Central memory CD8-positive, alpha-beta T cell (primary cell): Measurements from ENCODE around the gene SERINC5.
A peak's percentile ranks its signal among the peaks of the same experiment; 100 is the strongest.

Experiments
- ATAC-seq: fragments of 150-1000 bp; cut with Tn5 transposase; replicated peaks from 2 replicates; pipeline ENCODE4 v1.10.0; 2022; ENCODE audit warnings: mild to moderate bottlenecking, moderate FRiP score, moderate number of reproducible peaks; ENCODE audit not compliant: poor library complexity, severe bottlenecking; ENCODE audit errors: extremely low read depth
- DNase-seq, 2 donors: peaks; one replicate each; pipeline ENCODE4 v3.0.0; 2021; ENCODE audit warnings: low spot score in 2 of 2
- H3K27ac Mint-ChIP-seq: one replicate; pipeline ENCODE4 v1.8.0; 2022; ENCODE audit warnings: low read depth, mild to moderate bottlenecking, moderate library complexity, mixed read lengths
- H3K27me3 Mint-ChIP-seq: one replicate; pipeline ENCODE4 v1.8.0; 2022; ENCODE audit warnings: mixed read lengths
- H3K36me3 Mint-ChIP-seq: one replicate; pipeline ENCODE4 v1.8.0; 2022; ENCODE audit warnings: mild to moderate bottlenecking, moderate library complexity, mixed read lengths; ENCODE audit not compliant: insufficient read depth
- H3K4me1 Mint-ChIP-seq: one replicate; pipeline ENCODE4 v1.8.0; 2022; ENCODE audit warnings: mixed read lengths
- H3K4me3 Mint-ChIP-seq: one replicate; pipeline ENCODE4 v1.8.0; 2022; ENCODE audit warnings: mild to moderate bottlenecking, moderate library complexity, mixed read lengths
- H3K9me3 Mint-ChIP-seq: one replicate; pipeline ENCODE4 v1.8.0; 2022; ENCODE audit warnings: mixed read lengths

SERINC5 gene

DNA sequence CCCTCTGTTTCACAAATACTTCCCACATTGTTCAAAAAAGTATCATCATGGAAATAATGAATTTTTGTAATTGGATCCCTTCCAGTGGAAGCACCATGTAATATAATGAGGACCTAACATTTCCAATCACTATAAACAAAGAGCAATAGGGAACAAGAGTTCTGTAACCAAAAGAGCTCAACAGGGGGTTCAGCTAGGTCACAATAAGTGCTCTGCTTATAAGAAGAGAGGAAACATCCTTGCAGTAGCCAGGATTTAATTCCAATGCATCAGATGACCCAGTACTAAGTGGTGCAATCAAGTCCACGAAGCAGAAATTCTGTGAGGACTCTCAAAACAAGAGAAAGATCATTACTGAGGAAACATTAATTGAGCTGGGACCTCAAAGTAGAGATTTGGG is 5.9 kb downstream of the SERINC5 start:
- Mint-ChIP-seq H3K36me3 (peaks cover 10% of the 10 kb centered on the region), H3K27me3 (no peaks in the 10 kb centered on the region), H3K4me3 (no peak overlapping the region), H3K27ac (no peak overlapping the region), H3K4me1 (peaks cover 71% of the 10 kb centered on the region), H3K9me3 (no peaks in the 10 kb centered on the region)
- DNase-seq (no peak), ATAC-seq (no peak)

DNA sequence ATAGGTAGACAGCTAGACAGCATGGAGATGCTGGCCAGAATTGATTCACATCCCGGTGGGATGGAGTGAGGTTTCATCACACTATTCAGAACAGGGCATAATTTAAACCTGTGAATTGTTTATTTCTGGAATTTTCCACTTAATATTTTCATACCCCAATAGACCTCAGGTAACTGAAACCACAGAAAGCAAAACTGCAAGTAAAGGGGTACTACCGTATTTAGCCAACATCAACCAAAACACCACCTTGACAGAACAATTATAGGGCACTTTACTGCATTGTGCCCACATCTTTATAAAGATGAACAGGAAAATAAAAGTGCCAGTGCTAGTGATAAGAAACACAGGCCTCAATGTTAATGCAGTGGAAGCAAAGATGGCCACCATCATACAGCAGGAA is 7.5 kb downstream of the SERINC5 start:
- H3K4me3 Mint-ChIP-seq: no peak overlapping the region
- ATAC-seq: no peak
- peaks cover under 1% of the 10 kb centered on the region for H3K9me3 Mint-ChIP-seq
- peaks cover 59% of the 10 kb centered on the region for H3K4me1 Mint-ChIP-seq
- no peak for DNase-seq
- H3K27me3 Mint-ChIP-seq: no peaks in the 10 kb centered on the region
- peaks cover 6% of the 10 kb centered on the region for H3K36me3 Mint-ChIP-seq
- no peak overlapping the region for H3K27ac Mint-ChIP-seq

DNA sequence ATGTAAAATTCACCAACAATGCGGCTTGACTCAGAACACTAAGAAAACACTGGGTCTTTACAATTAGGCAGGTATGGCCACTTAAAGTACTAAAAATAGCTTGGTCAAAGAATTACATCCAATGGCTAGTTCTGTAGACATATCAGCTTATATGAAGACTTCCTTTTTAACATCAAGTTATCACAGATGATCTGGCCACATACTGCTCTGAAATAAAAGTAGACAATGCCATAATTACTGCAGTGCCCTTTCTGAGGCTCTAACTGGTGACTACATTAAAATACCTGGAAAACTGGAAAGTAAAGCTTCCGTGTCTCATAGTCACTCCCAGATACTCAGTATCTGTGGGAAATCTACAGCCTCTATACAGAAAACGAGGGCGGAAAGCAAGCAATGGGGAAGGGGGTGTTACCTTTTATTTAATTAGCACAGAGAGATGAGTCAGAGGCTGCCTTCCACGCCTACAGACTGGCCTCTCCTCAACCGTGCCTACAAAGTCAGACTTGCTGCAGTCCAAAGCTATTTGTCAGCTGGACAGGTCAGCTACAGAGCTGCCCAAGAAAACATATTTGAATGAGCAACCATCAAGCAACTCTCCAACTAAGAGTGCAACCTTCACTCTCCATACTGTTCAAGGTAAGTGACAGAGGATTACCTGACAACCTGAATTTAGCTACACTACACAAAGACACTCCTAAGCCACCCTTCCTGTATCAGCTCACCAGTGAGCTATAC is 8.7 kb downstream of the SERINC5 start:
- H3K36me3 Mint-ChIP-seq: peaks cover 4% of the 10 kb centered on the region
- ATAC-seq: peak; percentile 82
- no peak for DNase-seq
- H3K27ac Mint-ChIP-seq: no peak overlapping the region
- H3K9me3 Mint-ChIP-seq: peaks cover 5% of the 10 kb centered on the region
- H3K27me3 Mint-ChIP-seq: no peaks in the 10 kb centered on the region
- peak overlapping the region; percentile 48 for H3K4me3 Mint-ChIP-seq
- H3K4me1 Mint-ChIP-seq: peaks cover 48% of the 10 kb centered on the region

DNA sequence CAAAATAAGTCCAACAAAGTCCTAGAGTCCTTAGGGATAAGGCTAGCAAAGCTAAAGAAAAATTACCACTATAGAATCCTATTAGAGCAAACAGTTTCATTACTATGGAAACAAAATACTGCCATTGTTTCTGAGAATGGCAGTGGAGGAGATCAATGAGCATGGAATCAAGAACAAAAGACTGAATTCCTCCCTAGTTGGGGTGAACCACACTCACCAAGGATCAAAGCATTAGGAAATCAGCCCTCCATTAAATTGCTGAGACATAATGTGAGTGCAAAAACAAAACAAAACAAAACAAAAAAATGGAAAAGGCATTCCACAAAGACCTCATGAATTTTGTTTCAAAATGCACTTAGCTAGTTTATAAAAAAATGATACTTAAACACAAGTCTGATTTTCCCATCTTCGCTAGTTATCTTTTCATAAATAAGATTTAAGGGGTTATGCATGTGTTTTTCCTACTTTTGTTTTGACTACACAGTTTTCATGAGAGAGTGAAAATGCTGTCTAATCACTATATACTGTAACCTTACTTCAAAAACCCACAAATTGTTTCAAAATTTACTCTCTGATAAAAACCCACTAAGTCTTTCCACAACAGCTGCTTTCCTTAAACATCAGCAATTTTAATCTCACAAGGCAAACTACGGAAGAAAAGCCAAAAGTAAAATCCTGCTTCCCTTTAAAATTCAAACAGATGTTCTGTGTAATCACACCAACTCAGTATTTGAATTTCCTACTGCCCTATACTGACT is 9.7 kb downstream of the SERINC5 start:
- DNase-seq (no peak), ATAC-seq (no peak)
- no peak overlapping the region for H3K4me3 Mint-ChIP-seq
- peak overlapping the region; percentile 42 for H3K27ac Mint-ChIP-seq
- H3K9me3 Mint-ChIP-seq: peaks cover 10% of the 10 kb centered on the region
- H3K36me3 Mint-ChIP-seq: peaks cover 8% of the 10 kb centered on the region
- no peaks in the 10 kb centered on the region for H3K27me3 Mint-ChIP-seq
- H3K4me1 Mint-ChIP-seq: peaks cover 45% of the 10 kb centered on the region

DNA sequence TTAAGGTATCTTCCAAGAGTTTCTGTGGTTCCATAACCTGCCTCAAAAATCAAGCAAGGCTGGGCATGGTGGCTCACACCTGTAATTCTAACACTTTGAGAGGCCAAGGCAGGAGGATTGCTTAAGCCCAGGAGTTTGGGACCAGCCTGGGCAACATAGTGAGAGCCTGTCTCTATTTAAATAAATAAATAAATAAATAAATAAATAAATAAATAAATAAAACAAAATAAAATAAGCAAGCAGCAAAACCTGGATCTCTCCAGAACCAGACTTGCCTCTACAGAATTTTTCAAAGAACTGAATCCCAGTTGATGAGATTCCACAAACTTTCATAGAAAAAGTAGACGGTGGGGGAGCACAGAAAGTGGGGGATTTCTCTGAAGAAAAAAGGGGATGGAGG is 12.3 kb downstream of the SERINC5 start:
- peaks cover 37% of the 10 kb centered on the region for H3K4me1 Mint-ChIP-seq

DNA sequence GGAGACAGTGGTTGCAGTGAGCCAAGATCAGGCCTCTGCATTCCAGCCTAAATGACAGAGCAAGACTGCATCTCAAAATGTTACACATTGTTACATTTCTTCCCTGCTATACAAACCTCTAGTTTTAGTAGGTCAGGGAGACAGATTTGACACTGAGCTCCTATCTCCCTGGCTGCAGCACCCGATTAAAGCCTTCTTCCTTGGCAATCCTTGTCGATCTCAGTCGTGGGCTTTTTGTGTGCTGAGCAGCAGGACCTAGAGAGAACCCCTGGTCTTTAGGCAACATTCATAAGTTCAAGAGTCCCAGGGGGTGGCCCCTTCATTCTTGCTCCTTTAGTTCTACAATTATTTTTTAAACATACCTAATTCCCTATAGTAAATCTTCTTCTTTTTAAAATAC is 13.0 kb downstream of the SERINC5 start:
- Mint-ChIP-seq H3K27me3 (no peaks in the 10 kb centered on the region), H3K9me3 (peaks cover 10% of the 10 kb centered on the region), H3K36me3 (peaks cover 5% of the 10 kb centered on the region), H3K27ac (no peak overlapping the region), H3K4me3 (no peak overlapping the region), H3K4me1 (peaks cover 29% of the 10 kb centered on the region)
- ATAC-seq (no peak), DNase-seq (no peak)

More for the DNA sequence above, 12.3 kb downstream of the SERINC5 start:
- ATAC-seq (no peak), DNase-seq (no peak)
- H3K4me3 Mint-ChIP-seq: no peak overlapping the region
- no peaks in the 10 kb centered on the region for H3K27me3 Mint-ChIP-seq
- H3K27ac Mint-ChIP-seq: no peak overlapping the region
- H3K36me3 Mint-ChIP-seq: peaks cover 8% of the 10 kb centered on the region
- H3K9me3 Mint-ChIP-seq: peaks cover 10% of the 10 kb centered on the region

DNA sequence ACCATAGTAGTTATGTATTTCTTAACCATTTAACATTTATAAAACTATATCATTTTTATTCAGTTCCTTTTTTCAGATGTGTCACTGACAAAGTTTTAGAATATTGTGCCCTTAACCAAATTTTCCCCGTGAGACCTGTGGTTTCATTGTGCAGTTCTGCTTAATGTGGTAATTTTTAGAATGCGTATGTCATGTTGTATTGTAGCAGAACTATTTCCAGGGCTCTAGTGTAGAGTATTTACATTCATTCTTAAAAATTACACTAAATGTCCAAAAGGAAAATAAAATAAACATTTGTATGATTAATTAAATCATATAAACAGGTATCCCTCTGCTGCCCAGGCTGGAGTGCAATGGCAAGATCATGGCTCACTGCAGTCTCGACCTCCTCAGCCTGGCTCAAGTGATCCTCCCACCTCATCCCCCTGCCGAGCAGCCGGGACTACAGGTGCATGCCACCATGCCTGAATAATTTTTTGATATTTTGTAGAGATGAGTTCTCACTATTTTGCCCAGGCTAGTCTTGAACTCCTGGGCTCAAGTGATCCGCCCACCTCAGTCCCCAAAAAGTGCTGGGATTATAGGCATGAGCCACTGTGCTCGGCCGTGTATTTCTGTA is 15.4 kb downstream of the SERINC5 start:
- Mint-ChIP-seq H3K4me1 (peaks cover 19% of the 10 kb centered on the region), H3K27ac (no peak overlapping the region), H3K27me3 (no peaks in the 10 kb centered on the region), H3K9me3 (peaks cover 10% of the 10 kb centered on the region), H3K4me3 (no peak overlapping the region), H3K36me3 (peaks cover 6% of the 10 kb centered on the region)
- ATAC-seq (no peak), DNase-seq (no peak)

DNA sequence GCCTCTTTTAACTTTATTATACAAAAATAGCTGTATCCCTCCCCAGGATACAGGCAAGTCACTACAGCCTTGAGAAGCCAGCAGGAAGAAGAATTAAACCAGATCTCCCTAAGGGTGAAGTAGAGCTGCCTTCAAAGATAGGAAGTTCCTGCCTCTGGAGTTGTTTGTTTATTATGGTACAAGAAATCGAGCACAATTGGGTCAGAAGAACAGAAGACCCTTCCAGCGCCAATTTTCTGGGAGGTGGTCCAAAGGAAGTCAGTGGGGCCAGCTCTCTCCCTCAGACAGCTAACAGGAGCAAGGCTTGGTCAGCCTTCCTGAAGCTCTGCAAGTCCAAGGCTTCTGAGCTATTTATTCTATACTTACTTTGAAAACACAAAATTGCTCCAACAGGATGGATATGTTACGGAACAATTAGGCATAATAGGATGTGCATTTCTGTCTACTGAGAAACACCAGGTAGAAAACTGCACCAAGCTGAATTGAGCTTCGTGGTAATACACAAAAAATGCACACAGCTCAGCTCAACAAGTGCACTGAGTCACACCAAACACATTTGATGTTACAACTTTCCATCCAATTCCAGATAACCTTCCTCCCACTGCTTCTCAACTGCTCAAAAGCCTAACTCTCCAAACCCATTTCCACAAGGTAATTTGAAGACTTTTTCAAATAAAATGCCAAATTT is 16.0 kb downstream of the SERINC5 start:
- ATAC-seq (no peak), DNase-seq (no peak)
- peaks cover 19% of the 10 kb centered on the region for H3K4me1 Mint-ChIP-seq
- H3K4me3 Mint-ChIP-seq: no peak overlapping the region
- H3K27ac Mint-ChIP-seq: no peak overlapping the region
- peaks cover 7% of the 10 kb centered on the region for H3K36me3 Mint-ChIP-seq
- peaks cover 10% of the 10 kb centered on the region for H3K9me3 Mint-ChIP-seq
- no peaks in the 10 kb centered on the region for H3K27me3 Mint-ChIP-seq

DNA sequence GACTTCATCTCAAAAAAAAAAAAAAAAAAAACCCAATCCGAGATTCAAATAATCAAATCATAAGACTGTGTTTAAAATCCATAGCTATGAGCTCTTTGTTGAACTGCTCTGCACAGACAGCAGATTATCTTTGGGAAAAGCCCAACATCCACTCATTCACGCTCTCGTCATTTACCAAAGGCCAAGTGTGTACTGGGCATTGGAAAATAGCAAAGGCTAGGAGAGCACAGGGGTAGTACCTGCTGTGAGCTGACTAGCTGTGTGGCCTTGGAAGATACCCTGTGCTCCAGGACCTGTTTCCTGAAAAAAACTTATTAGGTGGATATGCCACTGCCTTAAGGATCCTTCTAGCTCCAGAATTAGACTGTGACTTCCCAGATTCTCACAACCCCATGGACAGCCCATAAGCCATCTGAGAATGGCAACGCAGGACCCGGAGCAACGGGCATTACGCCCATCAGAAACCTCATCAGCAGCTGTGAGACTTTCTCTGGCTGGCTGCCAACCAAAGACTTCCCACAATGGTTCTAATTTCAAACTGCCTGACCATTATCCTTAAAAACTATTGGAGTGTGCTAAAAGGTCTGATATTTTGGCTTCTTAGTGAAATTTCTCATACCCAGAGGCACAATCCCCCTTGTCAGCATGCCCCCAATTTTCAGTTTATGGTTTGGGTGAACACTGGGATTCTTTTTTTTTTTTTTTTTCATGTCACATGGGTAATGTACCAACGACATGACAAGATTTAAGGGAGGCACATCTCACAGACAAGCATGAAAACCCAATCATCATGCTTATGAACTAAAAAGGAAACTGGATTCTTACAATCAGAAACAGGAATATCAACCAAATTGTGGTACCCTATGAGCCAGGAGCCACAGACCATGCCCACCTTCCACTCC is 16.8 kb downstream of the SERINC5 start:
- Mint-ChIP-seq H3K36me3 (peaks cover 7% of the 10 kb centered on the region), H3K27me3 (no peaks in the 10 kb centered on the region), H3K4me1 (peaks cover 24% of the 10 kb centered on the region), H3K9me3 (peaks cover 10% of the 10 kb centered on the region), H3K27ac (no peak overlapping the region), H3K4me3 (no peak overlapping the region)
- DNase-seq (no peak), ATAC-seq (no peak)

DNA sequence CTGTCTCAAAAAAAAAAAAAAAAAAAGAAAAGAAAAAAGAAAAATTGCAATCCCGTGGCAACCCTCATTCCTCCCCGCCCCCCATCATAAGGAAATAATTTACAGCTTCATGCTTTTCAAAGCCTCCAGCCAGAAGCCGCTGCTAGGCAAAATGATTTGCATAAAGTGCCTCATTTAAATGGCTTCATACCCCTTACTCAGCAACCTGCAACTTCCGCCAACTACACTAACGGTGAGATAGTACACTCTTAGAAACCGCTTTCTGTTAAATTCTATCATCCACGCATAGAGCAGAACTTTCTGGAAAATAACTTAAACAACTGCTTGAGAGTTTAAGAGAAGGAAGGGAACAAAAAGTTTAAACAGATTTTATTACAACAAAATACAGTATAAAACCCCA is 17.8 kb downstream of the SERINC5 start:
- Mint-ChIP-seq H3K27me3 (no peaks in the 10 kb centered on the region), H3K27ac (no peak overlapping the region), H3K4me1 (peaks cover 26% of the 10 kb centered on the region), H3K9me3 (peaks cover 7% of the 10 kb centered on the region), H3K4me3 (no peak overlapping the region), H3K36me3 (peaks cover 7% of the 10 kb centered on the region)
- DNase-seq (no peak), ATAC-seq (no peak)

DNA sequence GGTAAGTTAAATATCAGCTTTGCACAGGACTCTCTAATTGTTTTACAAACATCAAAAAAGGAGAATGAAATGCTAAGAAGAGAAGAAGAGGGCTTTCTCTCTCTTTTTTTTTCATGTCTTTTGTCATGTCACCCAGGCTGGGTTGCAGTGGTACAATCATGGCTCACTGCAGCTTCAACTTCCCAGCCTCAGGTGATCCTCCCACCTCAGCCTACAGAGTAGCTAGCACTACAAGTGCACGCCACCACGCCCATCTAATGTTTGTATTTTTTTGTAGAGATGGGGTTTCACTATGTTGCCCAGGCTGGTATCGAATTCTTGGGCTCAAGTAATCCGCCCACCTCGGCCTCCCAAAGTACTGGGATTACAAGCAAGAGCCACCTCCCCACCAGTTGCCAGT is 18.6 kb downstream of the SERINC5 start:
- Mint-ChIP-seq H3K4me1 (peaks cover 26% of the 10 kb centered on the region), H3K9me3 (peaks cover 5% of the 10 kb centered on the region), H3K27me3 (no peaks in the 10 kb centered on the region), H3K36me3 (peaks cover 7% of the 10 kb centered on the region), H3K27ac (peak overlapping the region; percentile 46), H3K4me3 (no peak overlapping the region)
- ATAC-seq: no peak
- DNase-seq: no peak
